Hepatocyte (in vitro differentiated cells): ENCODE measurements around the gene PLA2G12B.
"Not testable (repeated sequence)": the region's sequence is repeated elsewhere in the genome, so short reads cannot be mapped to it uniquely, and the experiment has no call there.

Source experiments
- CTCF ChIP-seq: fragments of 200-600 bp; sonication (generic); IDR thresholded peaks from 2 replicates; pipeline ENCODE4 v1.5.1; 2016; ENCODE audit warnings: antibody characterized with exemption, mild to moderate bottlenecking; ENCODE audit not compliant: poor library complexity
- EZH2 ChIP-seq: fragments of 200-600 bp; sonication (generic); IDR thresholded peaks from 2 replicates; pipeline ENCODE4 v1.6.1; 2016; ENCODE audit warnings: antibody characterized with exemption, mild to moderate bottlenecking, borderline replicate concordance
- EZH2phosphoT487 ChIP-seq: fragments of 200-600 bp; sonication (generic); IDR thresholded peaks from one replicate; pipeline ENCODE4 v1.6.1; 2018; ENCODE audit warnings: antibody characterized with exemption, mild to moderate bottlenecking, low read depth, moderate library complexity; ENCODE audit not compliant: unreplicated experiment, severe bottlenecking

GRCh38 chr10:72917803-72918332 lies 36.7 kb downstream of the PLA2G12B start:
- TF ChIP-seq CTCF, EZH2phosphoT487, EZH2: not testable (repeated sequence)
